Panc1 (cell line): ENCODE measurements around the gene GPR25.
A peak's percentile ranks its signal among the peaks of the same experiment; 100 is the strongest.

Experiments
- POLR2AphosphoS5 ChIP-seq: IDR thresholded peaks from 2 replicates; pipeline ENCODE4 v1.6.1; 2012; ENCODE audit warnings: mild to moderate bottlenecking, low read depth, low read length, moderate library complexity
- TF ChIP-seq, protein P1 (sequence below): fragments of 450-650 bp; IDR thresholded peaks from 2 replicates; pipeline ENCODE4 v1.5.1; 2017; ENCODE audit warnings: mild to moderate bottlenecking

DNA sequence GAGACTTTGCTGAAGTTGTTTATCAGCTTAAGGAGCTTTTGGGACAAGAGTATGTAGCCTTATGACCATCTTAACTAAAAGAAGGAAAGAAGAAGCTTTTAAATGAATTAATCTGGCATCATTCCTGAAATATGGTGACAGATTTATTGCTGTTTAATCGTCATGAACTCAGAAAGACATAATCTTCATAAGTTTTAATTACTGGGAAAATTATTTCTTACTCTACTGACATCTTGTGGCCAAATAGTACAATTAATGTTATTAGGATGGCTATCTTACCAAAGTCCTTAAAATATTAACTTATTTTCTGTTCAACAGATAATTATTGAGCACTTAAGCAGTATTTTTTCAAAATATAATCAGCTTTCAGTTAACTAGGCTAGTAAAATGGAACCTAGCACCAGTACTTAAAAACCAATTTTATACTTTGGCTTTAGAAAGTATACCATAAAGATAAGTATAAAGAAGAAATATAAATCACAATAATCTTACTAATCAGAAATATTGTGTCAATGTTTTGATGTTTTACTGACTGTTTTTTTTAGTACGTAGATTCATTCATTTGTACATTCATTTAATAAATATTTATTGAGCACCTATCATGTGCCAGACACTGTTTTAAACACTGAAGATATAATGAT lies 34.7 kb upstream of the GPR25 start:
- TF ChIP-seq, protein P1, sequence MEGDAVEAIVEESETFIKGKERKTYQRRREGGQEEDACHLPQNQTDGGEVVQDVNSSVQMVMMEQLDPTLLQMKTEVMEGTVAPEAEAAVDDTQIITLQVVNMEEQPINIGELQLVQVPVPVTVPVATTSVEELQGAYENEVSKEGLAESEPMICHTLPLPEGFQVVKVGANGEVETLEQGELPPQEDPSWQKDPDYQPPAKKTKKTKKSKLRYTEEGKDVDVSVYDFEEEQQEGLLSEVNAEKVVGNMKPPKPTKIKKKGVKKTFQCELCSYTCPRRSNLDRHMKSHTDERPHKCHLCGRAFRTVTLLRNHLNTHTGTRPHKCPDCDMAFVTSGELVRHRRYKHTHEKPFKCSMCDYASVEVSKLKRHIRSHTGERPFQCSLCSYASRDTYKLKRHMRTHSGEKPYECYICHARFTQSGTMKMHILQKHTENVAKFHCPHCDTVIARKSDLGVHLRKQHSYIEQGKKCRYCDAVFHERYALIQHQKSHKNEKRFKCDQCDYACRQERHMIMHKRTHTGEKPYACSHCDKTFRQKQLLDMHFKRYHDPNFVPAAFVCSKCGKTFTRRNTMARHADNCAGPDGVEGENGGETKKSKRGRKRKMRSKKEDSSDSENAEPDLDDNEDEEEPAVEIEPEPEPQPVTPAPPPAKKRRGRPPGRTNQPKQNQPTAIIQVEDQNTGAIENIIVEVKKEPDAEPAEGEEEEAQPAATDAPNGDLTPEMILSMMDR: peak; percentile 43; the same call in 1 of the 2 replicates
- TF ChIP-seq POLR2AphosphoS5: no peak
